Measurements from ENCODE around the gene RBM20.

- no peak for TF ChIP-seq EZH2 (IDR thresholded peaks at IDR 0.05; ENCODE audit: borderline replicate concordance)
- no peak for TF ChIP-seq CTCF (IDR thresholded peaks at IDR 0.05; ENCODE audit: poor library complexity)
These were observed 54.7 kb downstream of the RBM20 start for GRCh38 chr10:110698782-110699201.

Measured in hepatocyte (in vitro differentiated cells).